GM20431 (cell line): Measurements from ENCODE around the gene IRF9.

Source experiments
- in situ Hi-C: fragments of 300-500 bp; cut with MseI, MboI; formaldehyde crosslinking; loops from one replicate; pipeline ENCODE4 v1.15.0; 2020; ENCODE audit warnings: low sequenced_read_pairs; ENCODE audit not compliant: unreplicated experiment

The IRF9 gene

DNA sequence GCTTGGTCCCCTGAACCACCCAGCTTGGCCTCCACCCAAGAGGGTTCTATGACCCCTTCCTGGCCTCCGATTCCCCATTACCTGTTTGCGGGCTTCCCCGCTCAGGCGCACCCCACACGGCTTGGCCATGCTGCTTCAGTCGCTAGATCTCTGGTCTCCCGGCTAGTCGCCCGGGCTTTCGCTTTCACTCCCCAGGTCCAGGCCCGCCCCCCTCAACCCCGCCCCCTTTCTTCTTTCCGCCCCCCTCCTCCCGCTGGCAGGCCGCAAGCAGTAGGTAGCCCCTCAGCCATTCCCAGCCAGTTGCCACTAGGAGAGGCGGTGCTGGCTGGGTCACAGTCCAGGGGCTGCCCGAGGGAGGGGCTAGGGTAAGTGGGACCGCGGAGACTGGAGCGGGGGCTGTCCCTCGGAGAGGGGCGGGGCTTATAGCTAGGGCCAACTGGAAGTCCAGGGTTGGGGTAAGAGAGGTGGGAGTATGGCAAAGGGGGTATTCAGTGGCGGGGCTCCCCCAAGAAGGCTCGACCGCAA, 14.6 kb upstream of the IRF9 start, which contains the start of gene PSME2:
Gene PSME2, minus strand, starts transcription at position 158 of the 525 bp plus-strand sequence. Its CDS starts 29 bp downstream, at position 129.
- in situ Hi-C loops = no loop called here

DNA sequence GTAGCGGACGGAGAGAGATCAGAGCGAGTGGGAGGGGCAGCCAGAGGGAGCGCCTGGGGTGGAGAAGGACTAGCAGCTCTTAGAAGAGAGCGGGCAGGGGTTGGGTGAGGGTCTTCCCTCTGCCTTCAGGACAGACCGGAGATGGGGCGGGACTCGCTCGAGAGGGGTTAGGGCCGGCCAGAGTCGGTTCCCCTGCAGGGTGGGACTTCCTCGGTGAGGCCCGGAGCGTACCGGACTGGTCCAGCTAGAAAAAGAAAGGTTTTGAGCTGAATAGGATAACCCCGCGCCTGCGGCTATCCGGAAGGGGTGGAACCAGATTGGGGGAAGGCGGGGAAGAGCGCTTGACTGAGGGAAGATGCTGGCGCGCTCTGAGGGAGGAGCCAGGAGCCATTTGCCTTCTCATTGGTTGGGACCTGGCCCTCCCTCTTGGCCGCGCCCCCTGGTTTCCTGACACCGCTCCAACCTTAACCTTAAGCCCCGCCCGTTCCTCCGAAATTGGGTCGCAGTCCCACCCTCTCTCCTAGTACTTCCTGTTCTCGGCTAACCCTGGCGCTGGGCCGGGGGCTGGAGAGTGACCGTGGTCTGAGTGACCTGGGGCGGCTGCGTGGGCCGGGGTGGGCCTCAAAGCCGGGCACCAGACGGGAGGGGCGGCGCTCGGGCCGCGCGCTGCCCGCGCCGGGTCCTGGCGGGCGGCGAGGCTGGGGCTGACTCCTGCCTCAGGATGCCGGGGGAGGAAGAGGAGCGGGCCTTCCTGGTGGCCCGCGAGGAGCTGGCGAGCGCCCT, 13.9 kb upstream of the IRF9 start, which contains the start of gene RNF31:
Gene RNF31, plus strand, starts transcription at position 521 of the 783 bp plus-strand sequence. Its CDS starts 201 bp downstream, at position 722.
- in situ Hi-C loops = no loop called here

DNA sequence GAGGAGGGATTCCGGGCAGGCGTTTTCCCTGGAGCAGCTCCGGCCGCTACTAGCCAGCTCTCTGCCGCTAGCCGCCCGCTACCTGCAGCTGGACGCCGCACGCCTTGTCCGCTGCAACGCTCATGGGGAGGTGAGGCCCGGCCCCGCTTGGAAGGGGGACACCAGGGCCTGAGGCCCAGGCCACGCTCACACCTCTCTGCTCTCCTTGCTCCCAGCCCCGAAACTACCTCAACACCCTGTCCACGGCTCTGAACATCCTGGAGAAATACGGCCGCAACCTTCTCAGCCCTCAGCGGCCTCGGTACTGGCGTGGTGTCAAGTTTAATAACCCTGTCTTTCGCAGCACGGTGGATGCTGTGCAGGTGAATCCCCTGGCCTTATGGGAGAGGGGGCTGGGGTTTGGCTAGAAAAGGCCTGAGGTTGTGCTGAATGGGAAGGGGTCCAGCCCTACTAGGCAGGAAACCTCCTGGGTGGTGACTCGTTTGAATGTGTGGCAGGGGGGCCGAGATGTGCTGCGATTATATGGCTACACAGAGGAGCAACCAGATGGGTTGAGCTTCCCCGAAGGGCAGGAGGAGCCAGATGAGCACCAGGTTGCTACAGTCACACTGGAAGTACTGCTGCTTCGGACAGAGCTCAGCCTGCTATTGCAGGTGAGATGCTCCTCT, 13.2 kb upstream of the IRF9 start:
- in situ Hi-C loops = no loop called here

DNA sequence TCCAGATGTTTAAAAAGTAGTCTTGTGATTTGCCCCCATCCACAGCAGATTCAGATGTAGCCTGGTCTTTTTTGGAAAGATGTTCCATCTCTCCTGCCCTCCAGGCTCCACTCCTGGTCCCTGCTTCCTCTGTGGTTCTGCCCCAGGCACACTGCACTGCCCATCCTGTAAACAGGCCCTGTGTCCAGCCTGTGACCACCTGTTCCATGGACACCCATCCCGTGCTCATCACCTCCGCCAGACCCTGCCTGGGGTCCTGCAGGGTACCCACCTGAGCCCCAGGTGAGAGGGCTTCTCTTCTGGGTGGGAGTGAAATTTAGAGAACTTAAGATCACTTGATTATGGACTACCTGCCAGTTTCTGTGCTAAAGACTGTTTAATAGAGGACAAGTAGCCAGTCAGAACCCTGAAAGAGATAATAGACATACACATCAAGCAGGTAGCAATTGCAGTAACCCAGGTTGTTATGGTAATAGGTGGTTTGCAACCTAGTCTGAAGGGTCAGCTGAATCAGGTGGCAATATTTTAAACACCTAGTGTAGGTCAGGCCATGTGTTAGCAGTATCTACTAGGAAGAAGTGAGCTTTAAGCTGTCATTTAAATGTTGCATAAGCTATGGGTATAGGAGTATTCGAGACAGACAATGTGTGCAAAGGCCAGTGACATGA, 11.6 kb upstream of the IRF9 start:
- in situ Hi-C loops = no loop called here

DNA sequence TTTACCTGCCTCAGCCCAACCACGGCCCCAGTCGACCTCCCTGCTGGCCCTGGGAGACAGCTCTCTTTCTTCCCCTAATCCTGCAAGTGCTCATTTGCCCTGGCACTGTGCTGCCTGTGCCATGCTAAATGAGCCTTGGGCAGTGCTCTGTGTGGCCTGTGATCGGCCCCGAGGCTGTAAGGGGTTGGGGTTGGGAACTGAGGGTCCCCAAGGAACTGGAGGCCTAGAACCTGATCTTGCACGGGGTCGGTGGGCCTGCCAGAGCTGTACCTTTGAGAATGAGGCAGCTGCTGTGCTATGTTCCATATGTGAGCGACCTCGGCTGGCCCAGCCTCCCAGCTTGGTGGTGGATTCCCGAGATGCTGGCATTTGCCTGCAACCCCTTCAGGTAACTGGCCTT, 11.0 kb upstream of the IRF9 start:
- in situ Hi-C loops = no loop called here

DNA sequence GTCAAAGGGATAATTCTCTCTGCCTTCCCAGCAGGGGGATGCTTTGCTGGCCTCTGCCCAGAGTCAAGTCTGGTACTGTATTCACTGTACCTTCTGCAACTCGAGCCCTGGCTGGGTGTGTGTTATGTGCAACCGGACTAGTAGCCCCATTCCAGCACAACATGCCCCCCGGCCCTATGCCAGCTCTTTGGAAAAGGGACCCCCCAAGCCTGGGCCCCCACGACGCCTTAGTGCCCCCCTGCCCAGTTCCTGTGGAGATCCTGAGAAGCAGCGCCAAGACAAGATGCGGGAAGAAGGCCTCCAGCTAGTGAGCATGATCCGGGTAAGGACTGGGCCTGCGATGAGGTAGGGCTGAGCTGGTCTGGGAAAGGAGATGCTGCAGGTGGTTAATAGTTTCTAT, 10.5 kb upstream of the IRF9 start:
- in situ Hi-C loops = no loop called here

DNA sequence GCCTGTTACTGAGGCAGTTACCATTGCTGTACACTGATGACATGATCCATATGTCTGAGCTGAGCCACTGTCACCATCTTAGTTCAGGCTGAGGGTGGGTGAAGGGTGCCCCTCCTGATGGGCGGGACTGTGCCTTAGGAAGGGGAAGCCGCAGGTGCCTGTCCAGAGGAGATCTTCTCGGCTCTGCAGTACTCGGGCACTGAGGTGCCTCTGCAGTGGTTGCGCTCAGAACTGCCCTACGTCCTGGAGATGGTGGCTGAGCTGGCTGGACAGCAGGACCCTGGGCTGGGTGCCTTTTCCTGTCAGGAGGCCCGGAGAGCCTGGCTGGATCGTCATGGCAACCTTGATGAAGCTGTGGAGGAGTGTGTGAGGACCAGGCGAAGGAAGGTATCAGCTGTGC, 10.1 kb upstream of the IRF9 start:
- in situ Hi-C loops = no loop called here

DNA sequence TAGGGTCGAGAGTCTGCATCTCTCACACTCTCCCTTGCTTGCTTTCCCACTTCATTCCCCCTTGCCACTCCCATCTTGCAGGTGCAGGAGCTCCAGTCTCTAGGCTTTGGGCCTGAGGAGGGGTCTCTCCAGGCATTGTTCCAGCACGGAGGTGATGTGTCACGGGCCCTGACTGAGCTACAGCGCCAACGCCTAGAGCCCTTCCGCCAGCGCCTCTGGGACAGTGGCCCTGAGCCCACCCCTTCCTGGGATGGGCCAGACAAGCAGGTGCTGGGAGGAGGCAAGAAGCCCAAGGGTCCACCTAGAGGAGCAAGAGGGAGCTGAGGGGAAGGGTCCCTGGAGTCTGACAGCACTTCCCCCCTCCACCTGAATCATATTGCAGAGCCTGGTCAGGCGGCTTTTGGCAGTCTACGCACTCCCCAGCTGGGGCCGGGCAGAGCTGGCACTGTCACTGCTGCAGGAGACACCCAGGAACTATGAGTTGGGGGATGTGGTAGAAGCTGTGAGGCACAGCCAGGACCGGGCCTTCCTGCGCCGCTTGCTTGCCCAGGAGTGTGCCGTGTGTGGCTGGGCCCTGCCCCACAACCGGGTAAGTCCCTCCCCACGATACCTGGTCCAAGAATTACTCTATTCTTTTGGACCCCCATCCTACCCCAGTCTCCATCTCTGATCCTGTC, 9.5 kb upstream of the IRF9 start:
- in situ Hi-C loops = no loop called here

DNA sequence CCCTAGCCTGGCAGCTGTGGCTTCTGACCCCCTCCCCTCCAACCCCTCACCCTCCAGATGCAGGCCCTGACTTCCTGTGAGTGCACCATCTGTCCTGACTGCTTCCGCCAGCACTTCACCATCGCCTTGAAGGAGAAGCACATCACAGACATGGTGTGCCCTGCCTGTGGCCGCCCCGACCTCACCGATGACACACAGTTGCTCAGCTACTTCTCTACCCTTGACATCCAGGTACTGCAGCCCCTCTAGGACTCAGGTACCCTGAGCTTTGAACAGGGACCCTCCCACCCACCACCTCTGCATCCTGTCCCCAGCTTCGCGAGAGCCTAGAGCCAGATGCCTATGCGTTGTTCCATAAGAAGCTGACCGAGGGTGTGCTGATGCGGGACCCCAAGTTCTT, 6.0 kb upstream of the IRF9 start:
- in situ Hi-C loops = no loop called here

DNA sequence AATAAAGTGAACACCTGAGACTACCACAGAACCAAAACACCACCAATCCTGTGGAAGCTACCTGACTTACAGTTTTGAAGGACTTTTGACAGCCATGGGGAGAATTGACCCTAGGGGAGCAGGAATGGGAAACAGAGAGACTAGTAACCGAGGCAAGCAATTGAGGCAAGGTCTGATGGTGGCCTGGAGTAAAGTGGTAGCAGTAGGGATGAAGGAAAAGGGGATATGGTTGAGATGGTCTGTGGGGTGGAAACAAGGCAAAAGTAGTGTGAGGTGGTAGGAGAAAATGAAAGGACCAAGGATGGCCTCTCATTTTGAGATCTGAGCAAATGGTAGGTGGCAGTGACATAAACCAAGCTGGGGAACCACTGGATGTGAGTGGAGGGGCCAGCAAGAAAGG, 4.2 kb upstream of the IRF9 start:
- in situ Hi-C loops = no loop called here

DNA sequence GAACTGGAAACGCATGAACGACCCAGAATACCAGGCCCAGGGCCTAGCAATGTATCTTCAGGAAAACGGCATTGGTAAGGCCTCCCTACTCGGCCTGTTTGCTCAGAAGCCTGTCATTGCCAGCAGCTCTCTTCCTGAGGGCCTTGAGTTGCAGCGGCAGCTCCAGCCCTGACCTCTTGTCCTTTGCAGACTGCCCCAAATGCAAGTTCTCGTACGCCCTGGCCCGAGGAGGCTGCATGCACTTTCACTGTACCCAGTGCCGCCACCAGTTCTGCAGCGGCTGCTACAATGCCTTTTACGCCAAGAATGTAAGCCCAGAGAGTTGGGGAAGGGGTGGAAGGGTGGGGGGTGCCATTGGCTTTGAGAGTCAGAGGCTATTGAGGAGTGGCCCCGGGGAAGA, 3.7 kb upstream of the IRF9 start:
- in situ Hi-C loops = no loop called here

DNA sequence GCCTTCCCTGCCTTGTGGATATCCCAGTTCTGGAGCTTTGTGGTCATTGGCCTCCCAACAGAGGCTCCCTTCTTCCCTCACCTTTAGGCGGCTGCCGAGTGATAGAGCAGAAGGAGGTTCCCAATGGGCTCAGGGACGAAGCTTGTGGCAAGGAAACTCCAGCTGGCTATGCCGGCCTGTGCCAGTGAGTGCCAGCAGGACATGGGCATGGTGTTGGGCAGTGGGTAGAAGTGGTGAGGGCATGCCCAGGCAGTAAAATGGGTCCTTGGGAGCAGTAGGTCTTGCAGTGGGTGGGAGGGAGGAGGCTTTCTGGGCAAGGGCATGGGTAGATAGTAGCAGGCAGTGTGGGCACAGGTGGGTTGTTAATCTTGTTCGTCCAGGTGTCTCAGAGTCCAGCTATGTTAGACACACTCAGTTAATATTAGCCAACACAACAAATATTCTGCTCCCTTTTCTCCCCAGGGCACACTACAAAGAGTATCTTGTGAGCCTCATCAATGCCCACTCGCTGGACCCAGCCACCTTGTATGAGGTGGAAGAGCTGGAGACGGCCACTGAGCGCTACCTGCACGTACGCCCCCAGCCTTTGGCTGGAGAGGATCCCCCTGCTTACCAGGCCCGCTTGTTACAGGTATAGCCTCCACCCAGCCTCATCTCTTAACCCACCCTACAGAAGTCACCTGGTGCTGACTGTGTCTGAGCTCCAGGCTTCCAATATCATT, 1.1 kb upstream of the IRF9 start:
- in situ Hi-C loops = no loop called here

DNA sequence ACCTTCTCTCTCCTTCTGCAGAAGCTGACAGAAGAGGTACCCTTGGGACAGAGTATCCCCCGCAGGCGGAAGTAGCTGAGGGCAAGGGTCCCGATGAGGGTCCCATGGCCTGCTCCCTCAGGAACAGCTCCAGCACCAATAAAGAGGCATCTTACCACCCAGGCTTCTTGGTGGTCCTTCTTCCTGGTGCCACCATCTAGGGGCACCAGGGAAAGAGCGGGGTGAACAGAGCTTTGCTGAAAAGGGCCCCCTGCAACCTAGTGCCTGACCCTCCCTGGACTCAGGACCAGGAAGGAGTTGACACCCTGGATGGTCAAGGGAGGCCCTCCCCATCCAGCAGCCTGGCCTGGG, 591 bp upstream of the IRF9 start:
- in situ Hi-C loops = no loop called here

DNA sequence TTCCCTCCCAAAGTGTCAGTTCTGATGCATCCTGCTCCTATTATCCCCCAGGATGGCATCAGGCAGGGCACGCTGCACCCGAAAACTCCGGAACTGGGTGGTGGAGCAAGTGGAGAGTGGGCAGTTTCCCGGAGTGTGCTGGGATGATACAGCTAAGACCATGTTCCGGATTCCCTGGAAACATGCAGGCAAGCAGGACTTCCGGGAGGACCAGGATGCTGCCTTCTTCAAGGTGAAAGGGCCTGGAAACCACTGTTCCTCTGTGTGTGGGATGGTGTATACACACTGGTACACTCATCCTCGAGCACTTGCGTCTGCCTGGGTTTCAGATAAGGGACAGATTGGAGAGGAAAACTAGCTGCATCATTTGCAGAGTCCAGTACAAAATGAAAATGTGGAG, 1.0 kb downstream of the IRF9 start:
- in situ Hi-C loops = no loop called here

DNA sequence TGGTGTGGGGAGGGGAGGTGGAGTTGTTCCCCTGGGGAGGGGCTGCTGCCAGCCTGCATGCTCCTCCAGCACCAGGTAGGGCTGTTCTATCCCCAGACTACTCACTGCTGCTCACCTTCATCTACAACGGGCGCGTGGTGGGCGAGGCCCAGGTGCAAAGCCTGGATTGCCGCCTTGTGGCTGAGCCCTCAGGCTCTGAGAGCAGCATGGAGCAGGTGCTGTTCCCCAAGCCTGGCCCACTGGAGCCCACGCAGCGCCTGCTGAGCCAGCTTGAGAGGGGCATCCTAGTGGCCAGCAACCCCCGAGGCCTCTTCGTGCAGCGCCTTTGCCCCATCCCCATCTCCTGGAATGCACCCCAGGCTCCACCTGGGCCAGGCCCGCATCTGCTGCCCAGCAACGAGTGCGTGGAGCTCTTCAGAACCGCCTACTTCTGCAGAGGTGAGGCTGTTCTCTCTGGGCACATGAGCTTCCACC, 3.5 kb downstream of the IRF9 start:
- in situ Hi-C loops = no loop called here

DNA sequence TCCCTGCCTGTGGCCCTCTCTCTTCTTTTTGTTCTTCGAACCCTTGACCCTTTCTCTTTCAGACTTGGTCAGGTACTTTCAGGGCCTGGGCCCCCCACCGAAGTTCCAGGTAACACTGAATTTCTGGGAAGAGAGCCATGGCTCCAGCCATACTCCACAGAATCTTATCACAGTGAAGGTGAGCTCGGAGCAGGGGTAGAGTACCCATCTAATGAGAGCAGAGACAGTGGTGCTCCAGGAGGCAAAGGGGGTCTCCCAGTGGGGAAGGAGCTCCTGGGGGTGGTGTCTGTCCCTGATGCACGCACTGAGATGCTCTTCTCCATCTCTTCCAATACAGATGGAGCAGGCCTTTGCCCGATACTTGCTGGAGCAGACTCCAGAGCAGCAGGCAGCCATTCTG, 4.7 kb downstream of the IRF9 start:
- in situ Hi-C loops = no loop called here

DNA sequence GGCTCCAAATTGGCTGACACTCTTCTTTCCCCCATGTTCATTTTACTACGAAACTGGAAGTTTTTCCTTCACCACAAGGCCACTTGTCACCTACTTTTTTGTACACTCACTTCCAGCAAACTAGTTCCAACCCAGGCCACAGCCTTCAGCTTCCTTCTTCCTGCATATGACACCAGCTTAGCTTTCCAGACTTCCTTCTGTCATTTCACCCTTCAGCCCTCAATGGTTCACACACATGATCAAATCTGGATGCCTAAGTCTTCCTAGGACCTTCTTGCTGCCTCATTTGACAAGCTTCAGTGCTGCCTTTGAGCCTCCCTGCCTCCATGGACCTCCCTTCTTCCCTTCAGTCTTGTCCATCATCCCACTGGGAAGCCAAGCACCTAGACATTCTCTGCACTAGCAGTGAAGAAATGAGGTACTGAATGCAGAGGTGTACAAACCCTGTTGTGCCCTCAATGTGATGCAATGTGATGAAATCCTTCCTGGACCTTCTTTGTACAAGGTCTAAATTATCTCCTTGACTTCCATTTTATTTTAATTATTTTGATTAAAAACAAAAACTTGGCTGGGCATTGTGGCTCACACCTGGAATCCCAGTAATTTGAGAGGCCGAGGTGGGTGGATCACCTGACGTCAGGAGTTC, 6.5 kb downstream of the IRF9 start:
- in situ Hi-C loops = no loop called here

DNA sequence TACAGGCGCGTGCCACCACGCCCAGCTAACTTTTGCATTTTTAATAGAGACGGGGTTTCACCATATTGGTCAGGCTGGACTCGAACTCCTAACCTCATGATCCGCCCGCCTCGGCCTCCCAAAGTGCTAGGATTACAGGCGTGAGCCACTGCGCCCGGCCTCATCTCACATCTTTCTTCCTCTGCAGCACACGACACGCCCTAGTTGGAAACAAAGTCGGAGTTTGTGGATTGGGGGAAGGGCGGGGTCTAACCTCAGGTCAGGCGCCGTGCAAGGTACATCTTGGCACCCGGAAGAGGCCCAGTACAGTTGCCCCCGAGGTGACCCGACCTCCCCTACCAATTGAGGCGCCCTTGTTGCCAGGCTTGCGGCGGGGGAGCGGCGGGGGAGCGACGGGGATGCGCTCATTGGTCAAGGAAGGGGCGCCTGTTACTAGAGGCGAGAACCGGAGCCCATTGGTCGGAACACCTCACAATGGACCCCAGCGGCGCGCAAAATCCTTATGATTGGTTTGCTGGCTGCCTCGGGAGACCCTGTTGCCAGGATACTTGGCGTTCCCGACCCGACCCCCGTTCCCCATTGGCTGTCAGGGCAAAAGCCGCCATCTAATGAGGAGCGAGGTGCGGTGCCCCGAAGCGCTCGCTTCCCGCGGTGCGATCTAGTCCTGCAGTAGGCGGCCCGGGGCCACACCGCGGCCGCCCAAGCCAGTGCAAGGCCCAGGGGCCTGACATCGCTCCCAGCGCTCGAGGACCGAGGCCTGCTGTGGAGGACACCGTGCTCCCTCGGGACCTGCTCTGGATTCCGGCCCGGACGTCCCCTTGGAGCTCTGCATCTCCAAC, 10.6 kb downstream of the IRF9 start, which contains the start of gene REC8:
Gene REC8, plus strand, starts transcription at position 659 of the 839 bp plus-strand sequence. CDS start 473 bp downstream, outside the sequence.
- in situ Hi-C loops = no loop called here
